GDM1 (cell line): ENCODE data around the gene RNF38.

Source experiments
- DNase-seq: peaks from one replicate; lab custom pipeline; 2025; lab: John Stamatoyannopoulos, UW

Gene RNF38

GRCh38 chr9:36293171-36293570, 106.9 kb downstream of the RNF38 start:
- DNase-seq = no peak

- DNase-seq = no peak
These were observed 107.4 kb downstream of the RNF38 start for GRCh38 chr9:36292641-36293040.

GRCh38 chr9:36290996-36291395, 109.1 kb downstream of the RNF38 start:
- DNase-seq = no peak

GRCh38 chr9:36289836-36290435, 110.1 kb downstream of the RNF38 start:
- no peak for DNase-seq

GRCh38 chr9:36288070-36288469, 112.0 kb downstream of the RNF38 start:
- DNase-seq = no peak
